NOMO-1 treated with DMSO at 0.1 percent for 48 hours (cell line): Measurements from ENCODE around the gene SEMA5B.

Experiments used
- DNase-seq: peaks from one replicate; lab custom pipeline; 2025; ENCODE audit not compliant: unreplicated experiment; lab: John Stamatoyannopoulos, UW

SEMA5B gene

GRCh38 chr3:123026565-123027291, 835 bp downstream of the SEMA5B start:
- no peak for DNase-seq

DNA sequence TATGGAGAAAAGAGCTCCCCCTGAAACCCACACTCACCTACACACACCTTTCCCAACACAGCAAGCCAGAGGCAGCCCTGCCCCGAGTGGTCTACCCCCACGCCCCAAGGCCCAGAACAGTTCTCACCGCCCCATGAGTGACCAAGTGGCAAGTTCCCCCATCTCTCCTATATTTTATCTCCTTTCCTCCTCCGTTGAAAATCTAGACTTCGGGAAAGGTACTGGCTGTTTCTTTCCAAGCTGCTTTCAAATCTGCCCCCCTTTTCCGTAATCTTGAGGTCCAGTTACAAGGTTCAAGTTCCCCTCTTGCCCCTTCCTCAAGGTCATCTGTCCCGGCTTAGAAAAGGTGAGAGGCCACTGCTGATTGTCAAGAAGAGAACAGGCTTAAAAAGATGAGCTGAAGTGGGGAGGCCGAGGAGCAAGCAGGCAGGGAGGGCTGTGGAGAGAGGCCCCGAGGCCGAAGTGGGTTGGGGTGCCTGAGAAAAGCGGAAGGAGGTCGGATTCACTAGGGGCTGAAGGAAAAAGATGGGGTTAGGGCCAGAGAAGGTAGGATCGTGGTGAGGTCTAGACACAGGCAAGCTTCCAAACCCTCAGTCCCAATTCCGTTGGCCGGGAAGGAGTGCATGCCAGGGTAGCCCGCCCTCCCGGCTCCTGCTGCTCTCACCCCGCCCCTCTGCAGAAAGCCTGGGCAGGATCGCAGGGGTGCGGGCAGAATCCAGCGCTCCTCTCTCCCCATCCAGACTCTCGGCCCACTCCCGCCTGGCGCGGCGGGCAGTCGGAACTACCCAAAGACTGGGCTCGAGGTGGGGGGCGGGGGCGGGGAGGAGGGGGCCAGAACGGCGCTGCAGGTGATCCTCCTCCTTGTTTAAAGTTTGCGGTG, 1.7 kb downstream of the SEMA5B start:
- DNase-seq = no peak

- DNase-seq = no peak
These were observed 3.5 kb downstream of the SEMA5B start for GRCh38 chr3:123024056-123024455.

DNA sequence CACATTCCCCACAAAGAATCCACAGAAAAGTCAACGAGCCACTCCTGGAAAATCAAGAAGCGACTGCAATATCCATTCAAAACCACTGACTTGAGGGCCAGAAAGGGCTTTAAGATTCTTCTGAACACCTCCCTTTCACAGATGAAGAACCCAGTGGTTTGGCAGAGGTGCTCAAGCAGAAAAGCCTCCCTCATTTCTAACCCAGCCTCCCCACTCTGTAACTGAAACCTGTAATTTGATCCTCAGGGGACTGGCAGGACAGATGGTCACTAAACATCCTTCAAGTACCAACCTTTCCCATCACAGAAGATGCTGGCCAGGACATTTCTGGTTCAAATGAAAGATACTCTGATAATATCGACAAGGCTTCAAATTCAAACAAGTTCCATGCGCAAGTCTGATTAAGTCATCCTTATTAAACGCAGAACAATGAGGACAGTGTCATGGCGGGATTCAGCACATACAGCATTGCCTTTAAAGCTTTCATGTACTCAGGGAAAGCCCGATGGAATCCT, 5.5 kb downstream of the SEMA5B start:
- no peak for DNase-seq

- DNase-seq = no peak
These were observed 6.2 kb downstream of the SEMA5B start for GRCh38 chr3:123021388-123021787.

DNA sequence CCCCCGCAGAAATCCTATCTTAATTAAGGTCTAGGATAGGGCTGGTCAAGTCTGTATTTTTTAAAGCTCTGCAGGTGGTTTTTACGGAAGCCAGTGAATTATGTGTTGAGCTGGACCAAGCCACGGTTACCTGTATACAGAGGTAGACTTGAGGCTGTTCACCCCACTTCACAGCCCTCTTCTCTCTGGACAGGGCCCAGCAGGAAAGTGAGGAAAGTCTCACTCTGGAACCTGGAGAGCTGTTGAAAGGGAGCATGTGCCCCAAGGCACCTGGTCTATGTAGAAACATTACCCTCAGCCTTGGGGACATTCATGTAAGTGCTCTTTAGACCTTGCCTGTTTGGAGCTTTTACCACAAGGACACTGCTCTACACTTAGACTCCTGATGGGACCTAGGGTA, 6.9 kb downstream of the SEMA5B start:
- no peak for DNase-seq

GRCh38 chr3:123019591-123019990, 8.0 kb downstream of the SEMA5B start:
- no peak for DNase-seq

- DNase-seq = no peak
These were observed 8.4 kb downstream of the SEMA5B start for GRCh38 chr3:123019161-123019560.

DNA sequence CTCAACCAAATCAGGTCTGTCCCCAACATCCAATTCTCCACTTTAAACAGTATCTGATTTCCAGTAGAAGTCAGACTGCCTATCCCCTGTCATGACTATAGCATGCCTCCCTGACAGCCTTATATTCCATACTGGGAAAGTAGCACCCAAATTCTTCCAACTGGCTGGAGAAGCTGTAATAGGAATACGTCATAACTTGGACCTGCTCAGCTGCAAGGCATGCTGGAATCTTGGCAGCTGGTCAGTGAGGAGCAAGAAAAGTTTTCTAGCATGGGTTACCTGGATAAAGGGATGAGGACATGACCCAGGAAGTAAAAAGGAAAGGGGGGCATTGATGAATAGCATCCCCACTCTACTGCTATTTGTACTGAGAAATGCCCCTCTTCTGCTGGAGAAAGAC, 8.9 kb downstream of the SEMA5B start:
- DNase-seq = no peak

DNA sequence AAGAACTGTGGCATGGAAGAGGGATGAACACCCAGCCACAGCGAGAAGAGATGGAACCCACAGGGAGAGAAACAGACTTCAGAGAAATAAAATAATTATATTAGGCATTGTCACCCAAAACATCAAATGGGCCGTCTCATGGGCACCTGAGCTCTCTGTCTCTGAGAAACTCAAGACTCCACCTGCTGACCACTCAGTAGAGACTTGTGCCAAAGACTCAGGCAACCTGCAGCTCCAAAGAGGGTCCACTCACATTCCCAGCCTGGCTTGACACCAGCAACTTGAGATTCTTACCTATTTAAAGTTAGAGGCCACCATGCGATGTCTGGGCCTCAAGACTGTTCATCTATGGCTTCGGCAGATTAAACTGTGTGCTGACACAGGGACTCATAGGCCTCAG, 12.0 kb downstream of the SEMA5B start:
- DNase-seq = no peak

DNA sequence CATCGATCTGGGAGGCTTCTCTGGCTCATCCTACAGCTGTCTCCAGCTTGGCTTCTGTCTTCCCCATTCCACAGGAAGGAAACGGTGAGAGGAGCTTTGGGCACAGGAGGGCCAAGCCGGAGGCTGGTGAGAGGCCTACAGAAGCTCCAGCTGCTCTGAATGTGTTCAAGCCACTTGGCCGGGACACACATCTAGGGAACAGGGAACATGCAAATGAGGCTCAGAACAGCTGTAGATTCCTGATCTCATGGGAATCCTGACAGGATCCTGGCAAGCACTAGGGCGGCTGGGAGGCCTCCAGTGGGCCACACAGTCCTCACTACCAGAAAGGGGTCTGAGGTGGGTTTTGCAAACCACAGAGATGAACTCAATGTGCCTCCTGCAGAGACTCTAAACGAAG, 13.7 kb downstream of the SEMA5B start:
- no peak for DNase-seq

DNA sequence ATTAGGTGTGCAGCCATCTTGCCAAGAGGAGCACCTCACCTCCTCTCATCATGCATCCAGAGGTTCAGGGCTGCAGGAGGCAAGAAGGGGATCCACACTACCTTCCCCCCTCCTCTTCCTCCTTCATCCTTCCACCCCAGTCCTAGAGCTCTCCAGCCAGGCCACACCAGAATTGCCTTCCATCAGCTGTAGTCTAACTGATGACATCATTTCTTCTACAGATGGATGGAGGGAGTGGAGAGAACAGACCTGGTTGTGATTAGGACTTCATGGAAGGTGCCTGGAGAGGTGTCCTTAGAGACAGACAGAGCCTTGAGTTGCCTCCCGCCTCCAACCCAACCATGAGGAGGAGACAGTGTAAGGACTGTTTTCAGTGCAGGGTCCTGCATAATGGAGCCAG, 14.9 kb downstream of the SEMA5B start:
- no peak for DNase-seq

DNA sequence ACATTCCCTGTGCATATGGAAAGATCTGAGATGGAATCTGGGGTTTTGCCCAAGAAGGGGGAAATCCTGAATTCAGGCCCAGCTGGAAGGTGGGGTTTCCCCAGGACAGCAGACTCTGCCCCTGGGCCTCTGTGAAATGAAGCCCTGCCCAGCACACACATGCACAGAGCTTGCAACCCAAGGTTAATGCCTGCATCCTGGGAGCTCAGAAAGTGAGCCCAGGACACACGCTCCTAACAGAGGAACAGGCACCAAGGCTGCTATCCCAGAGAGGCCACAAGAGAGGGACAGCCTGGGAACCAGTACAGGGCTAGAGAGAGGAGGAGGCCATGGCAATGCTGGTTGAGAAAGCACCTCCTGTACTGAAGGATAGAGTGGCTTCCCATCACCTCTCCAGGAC, 16.1 kb downstream of the SEMA5B start:
- no peak for DNase-seq

DNA sequence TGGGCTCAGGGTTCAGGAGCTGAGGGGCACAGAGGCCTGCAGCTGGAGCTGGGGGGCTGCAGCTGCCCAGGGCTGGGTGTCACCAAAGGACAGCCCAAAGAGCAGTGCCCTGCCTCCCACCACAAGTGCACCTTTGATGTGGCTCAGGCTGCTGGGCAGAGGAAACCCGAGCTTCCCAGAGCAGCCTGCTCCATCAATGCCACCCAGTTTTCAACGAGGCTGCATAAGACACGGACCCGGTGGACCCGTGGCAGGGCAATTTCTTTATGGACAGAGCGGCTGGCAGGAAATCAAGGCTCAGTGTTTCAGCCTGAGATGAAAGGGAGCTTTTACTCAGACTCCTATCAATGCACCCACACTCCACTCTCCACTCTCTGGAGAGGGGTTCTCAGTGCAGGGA, 18.7 kb downstream of the SEMA5B start:
- no peak for DNase-seq

GRCh38 chr3:123006609-123007008, 21.0 kb downstream of the SEMA5B start:
- no peak for DNase-seq

DNA sequence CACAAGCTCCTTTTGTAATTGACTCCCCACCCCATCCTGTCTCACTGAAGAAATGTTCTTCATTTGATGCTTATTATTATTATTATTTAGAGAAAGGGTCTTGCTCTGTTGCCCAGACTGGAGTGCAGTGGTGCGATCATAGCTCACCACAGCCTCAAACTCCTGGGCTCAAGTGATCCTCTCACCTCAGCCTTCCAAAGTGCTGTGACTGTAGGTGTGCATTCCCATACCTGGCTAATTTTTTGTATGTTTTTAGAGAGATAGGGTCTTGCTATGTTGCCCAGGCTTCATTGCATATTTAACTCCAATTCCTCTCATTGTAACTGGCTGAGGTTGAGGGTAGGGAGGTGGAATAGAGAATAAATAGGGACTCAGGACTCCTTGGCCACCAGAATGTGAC, 22.3 kb downstream of the SEMA5B start:
- no peak for DNase-seq

DNA sequence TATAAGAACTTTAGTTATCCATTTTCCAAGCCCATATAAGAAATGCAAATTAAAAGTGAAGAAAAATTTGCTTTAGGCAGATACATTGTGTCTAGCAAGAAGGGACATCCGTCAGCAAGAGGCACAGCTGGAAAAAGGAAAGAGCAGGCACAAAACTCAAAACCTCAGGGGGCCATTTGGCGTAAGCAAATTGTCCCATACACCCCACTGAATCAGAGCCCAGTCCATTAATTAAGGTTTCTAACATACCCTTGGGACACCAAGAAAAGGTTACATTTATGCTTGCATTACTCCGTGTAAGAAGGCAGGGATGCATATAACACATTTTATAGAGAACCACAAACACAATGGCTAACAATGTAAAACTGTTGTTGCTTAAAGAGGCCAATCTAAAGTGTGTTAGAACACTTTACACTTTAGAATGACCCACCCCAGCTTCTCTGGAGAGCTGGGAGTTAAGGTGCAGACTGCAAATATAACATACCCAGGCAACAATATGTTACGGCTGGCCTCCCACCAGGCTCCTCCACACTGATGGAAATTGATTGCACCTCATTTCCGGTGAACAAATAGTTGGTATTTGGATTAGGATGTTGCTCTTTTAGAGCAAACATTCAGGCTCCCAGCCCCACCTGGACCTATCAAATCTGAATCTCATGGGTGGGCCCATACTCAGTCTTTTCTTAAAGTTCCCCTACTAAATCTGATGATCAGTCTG, 23.2 kb downstream of the SEMA5B start:
- DNase-seq = no peak

- DNase-seq = no peak
These were observed 24.6 kb downstream of the SEMA5B start for GRCh38 chr3:123002749-123003497.

DNA sequence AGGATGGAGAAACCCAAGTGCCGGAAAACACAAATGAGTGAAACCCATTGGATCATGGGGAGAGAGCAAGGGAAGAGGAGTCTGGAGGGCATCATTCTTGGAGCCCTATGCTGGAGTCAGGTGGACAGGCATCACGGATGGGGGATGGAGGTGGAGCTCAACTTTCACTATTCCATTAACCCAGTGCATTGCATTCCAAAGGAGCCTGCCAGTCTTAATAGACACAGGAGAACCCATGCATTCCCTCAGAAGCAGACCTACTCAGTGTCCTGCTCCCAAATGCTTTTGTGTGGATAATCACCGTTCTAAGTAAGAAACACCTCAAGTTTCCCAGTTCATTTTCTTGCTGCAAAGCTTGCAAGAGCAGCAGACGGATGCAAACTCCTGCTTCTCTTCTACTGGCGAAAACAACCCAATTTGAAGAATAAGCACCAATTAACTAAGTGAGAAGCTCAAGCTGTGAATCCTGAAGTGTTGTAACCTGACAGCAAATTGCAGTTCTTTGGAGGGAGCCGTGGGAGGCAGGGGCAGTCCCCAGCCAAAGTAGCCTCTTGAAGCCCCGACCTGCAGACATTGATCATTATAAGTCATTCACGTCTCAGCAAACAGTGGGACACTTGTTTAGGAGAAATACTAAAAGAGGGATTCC, 25.3 kb downstream of the SEMA5B start:
- no peak for DNase-seq

- DNase-seq = no peak
These were observed 28.7 kb downstream of the SEMA5B start for GRCh38 chr3:122998856-122999255.
